CD14-positive monocyte (primary cell): ENCODE measurements around the gene MPRIP. TPM values are rescaled to one million over a fixed set of nuclear protein-coding genes. Genes with fewer than 3 reads are reported as not detected.

Source experiments
- DNase-seq, 3 donors: peaks; one replicate each; pipeline ENCODE4 v3.0.0-alpha.2; 2011 to 2022
- H2AFZ ChIP-seq: 2 replicates; pipeline ENCODE4 v1.6.0; 2012; ENCODE audit warnings: mild to moderate bottlenecking, low read depth, low read length, inconsistent platforms; ENCODE audit not compliant: insufficient read depth, poor library complexity, severe bottlenecking
- H3K27ac ChIP-seq, 2 donors: 1 replicate in 1 of 2; 2 replicates in 1 of 2; pipeline ENCODE4 v1.5.1; 2012 to 2013; ENCODE audit warnings: low read length in 2 of 2, control low read depth in 1 of 2, inconsistent platforms in 1 of 2, low read depth in 1 of 2, mild to moderate bottlenecking in 1 of 2
- H3K27me3 ChIP-seq, 2 donors: one replicate each; pipeline versions ENCODE4 v1.6.0 to v1.6.1; 2011 to 2013; ENCODE audit warnings: low read length in 2 of 2; ENCODE audit not compliant: control insufficient read depth in 2 of 2, insufficient read depth in 2 of 2
- H3K36me3 ChIP-seq, 2 donors: replicated peaks in 1 of 2; 1 replicate in 1 of 2; 2 replicates in 1 of 2; pipeline versions ENCODE4 v1.5.1 to v1.6.1; 2012 to 2013; ENCODE audit warnings: low read length in 2 of 2, control low read depth in 1 of 2, inconsistent platforms in 1 of 2, mild to moderate bottlenecking in 1 of 2; ENCODE audit not compliant: insufficient read depth in 2 of 2, control insufficient read depth in 1 of 2
- H3K4me1 ChIP-seq, 2 donors: 1 replicate in 1 of 2; 2 replicates in 1 of 2; pipeline versions ENCODE4 v1.5.1 to v1.6.1; 2012 to 2013; ENCODE audit warnings: low read length in 2 of 2, control low read depth in 1 of 2, inconsistent platforms in 1 of 2, mild to moderate bottlenecking in 1 of 2, moderate library complexity in 1 of 2; ENCODE audit not compliant: insufficient read depth in 2 of 2, control insufficient read depth in 1 of 2
- H3K4me2 ChIP-seq: replicated peaks from 2 replicates; pipeline ENCODE3; 2012; ENCODE audit warnings: low read length, moderate library complexity, mild to moderate bottlenecking; ENCODE audit not compliant: poor library complexity, severe bottlenecking; ENCODE audit errors: extremely low read depth
- H3K4me3 ChIP-seq, 3 experiments: fragments of 200-600 bp in 1 of 3; sonication (generic) in 1 of 3; replicated peaks in 1 of 3; 1 replicate in 2 of 3; 2 replicates in 1 of 3; pipeline ENCODE4 v1.5.1; 2011 to 2013; ENCODE audit warnings: low read length in 3 of 3, mild to moderate bottlenecking in 3 of 3, control low read depth in 2 of 3, low read depth in 2 of 3, inconsistent platforms in 1 of 3, moderate library complexity in 1 of 3
- H3K79me2 ChIP-seq: 2 replicates; pipeline ENCODE4 v1.6.0; 2012; ENCODE audit warnings: mild to moderate bottlenecking, control low read depth, inconsistent platforms, low read length, moderate library complexity; ENCODE audit not compliant: insufficient read depth
- H3K9ac ChIP-seq: 2 replicates; pipeline ENCODE4 v1.6.0; 2017; ENCODE audit warnings: low read length, mild to moderate bottlenecking; ENCODE audit not compliant: insufficient read depth, poor library complexity, severe bottlenecking
- H3K9me3 ChIP-seq, 2 donors: replicated peaks in 1 of 2; 1 replicate in 1 of 2; 2 replicates in 1 of 2; pipeline versions ENCODE4 v1.5.1 to v1.6.1; 2012 to 2013; ENCODE audit warnings: low read length in 2 of 2, control low read depth in 1 of 2; ENCODE audit not compliant: control insufficient read depth in 1 of 2, insufficient read depth in 1 of 2
- H4K20me1 ChIP-seq: 2 replicates; pipeline ENCODE4 v1.6.0; 2012; ENCODE audit warnings: mild to moderate bottlenecking, low read length, control low read depth, moderate library complexity; ENCODE audit not compliant: insufficient read depth
- H3K27ac Mint-ChIP-seq, 7 donors: one replicate each; pipeline ENCODE4 v1.8.0; 2020; ENCODE audit warnings: mild to moderate bottlenecking in 7 of 7, mixed read lengths in 7 of 7, moderate library complexity in 6 of 7, inconsistent platforms in 2 of 7
- H3K27me3 Mint-ChIP-seq, 3 donors: one replicate each; pipeline ENCODE4 v1.8.0; 2021 to 2022; ENCODE audit warnings: low read depth in 3 of 3, mild to moderate bottlenecking in 3 of 3, mixed read lengths in 3 of 3, moderate library complexity in 3 of 3, inconsistent platforms in 1 of 3
- H3K36me3 Mint-ChIP-seq, 2 donors: one replicate each; pipeline ENCODE4 v1.8.0; 2020; ENCODE audit warnings: mixed read lengths in 2 of 2, inconsistent platforms in 1 of 2, mild to moderate bottlenecking in 1 of 2
- H3K4me1 Mint-ChIP-seq: one replicate; pipeline ENCODE4 v1.8.0; 2020; ENCODE audit warnings: mild to moderate bottlenecking, mixed read lengths
- H3K4me3 Mint-ChIP-seq, 2 donors: one replicate each; pipeline ENCODE4 v1.8.0; 2020; ENCODE audit warnings: mild to moderate bottlenecking in 2 of 2, mixed read lengths in 2 of 2, moderate library complexity in 1 of 2
- H3K9me3 Mint-ChIP-seq, 7 donors: one replicate each; pipeline ENCODE4 v1.8.0; 2020 to 2022; ENCODE audit warnings: mixed read lengths in 7 of 7, mild to moderate bottlenecking in 6 of 7, moderate library complexity in 6 of 7, inconsistent platforms in 2 of 7
- WGBS: methylation state at CpG from one replicate; pipeline ENCODE4 v1.1.5; 2013; ENCODE audit warnings: missing lambda C conversion rate; ENCODE audit not compliant: insufficient coverage; 5-methylcytosine and 5-hydroxymethylcytosine counted together
- intact Hi-C, 2 donors: fragments of 100-400 bp; cut with micrococcal nuclease; formaldehyde crosslinking; loops; one replicate each; pipeline versions ENCODE4 v1.15.0 to v1.15.1; 2023
- polyA plus RNA-seq, 3 donors: library from polyadenylated mRNA; depleted of rRNA in 1 of 3; unstranded in 2 of 3; stranded (reverse) in 1 of 3; fragments of 300-500 nt in 2 of 3; fragments of >200 nt in 1 of 3; fragmentation: Illumina TruSeq in 2 of 3; gene quantifications; 1 replicate in 2 of 3; 2 replicates in 1 of 3; pipeline ENCODE4 v1.2.3, GENCODE V29; 2012 to 2021
- small RNA-seq: library from RNA; depleted of rRNA; stranded (forward); fragments of <200 nt; gene quantifications from one replicate; pipeline ENCODE3, GENCODE V24; 2012; ENCODE audit warnings: low read depth; ENCODE audit not compliant: insufficient read length
- TF ChIP-seq, protein P1 (sequence below): fragments of 200-600 bp; IDR thresholded peaks from one replicate; pipeline ENCODE4 v1.8.0; 2022; ENCODE audit warnings: antibody characterized with exemption, mild to moderate bottlenecking

Gene MPRIP
- polyA plus RNA-seq, 3 donors: 2.0 to 48.7 (median 2.5) TPM

DNA sequence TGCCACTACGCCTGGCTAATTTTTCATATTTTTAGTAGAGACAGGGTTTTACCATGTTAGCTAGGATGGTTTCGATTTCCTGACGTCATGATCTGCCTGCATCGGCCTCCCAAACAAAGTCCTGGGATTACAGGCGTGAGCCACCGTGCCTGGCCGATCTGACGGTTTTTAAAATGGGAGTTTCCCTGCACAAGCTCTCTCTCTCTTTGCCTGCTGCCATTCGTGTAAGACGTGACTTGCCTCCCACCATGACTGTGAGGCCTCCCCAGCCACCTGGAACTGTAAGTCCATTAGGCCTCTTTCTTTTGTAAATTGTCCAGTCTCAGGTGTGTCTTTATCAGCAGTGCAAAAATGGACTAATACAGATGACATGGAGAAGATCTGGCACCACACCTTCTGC, 199.4 kb downstream of the MPRIP start:
- H3K4me2 ChIP-seq: no peak overlapping the region
- H3K36me3 ChIP-seq: peaks cover 9 to 15% of the 10 kb centered on the region in 2 donors
- no peak overlapping the region for H3K4me3 ChIP-seq
- no peak for DNase-seq
- Mint-ChIP-seq H3K4me3 (no peak overlapping the region), H3K36me3 (peaks cover 7 to 13% of the 10 kb centered on the region in 2 donors), H3K27me3 (peaks cover 0 to 5% (median 4%) of the 10 kb centered on the region in 3 donors), H3K4me1 (peaks cover 10% of the 10 kb centered on the region), H3K9me3 (peaks cover 0 to under 1% (median 0%) of the 10 kb centered on the region in 7 donors), H3K27ac (no peak overlapping the region)
- peaks cover 4% of the 10 kb centered on the region for H3K79me2 ChIP-seq
- no peak overlapping the region for H3K27ac ChIP-seq
- no peak overlapping the region for H2AFZ ChIP-seq
- H3K9me3 ChIP-seq: no peaks in the 10 kb centered on the region
- H3K9ac ChIP-seq: no peak overlapping the region
- 93% methylated on average over 9 of the region's 10 CpGs for WGBS
- H3K27me3 ChIP-seq: no peaks in the 10 kb centered on the region
- TF ChIP-seq, protein P1, sequence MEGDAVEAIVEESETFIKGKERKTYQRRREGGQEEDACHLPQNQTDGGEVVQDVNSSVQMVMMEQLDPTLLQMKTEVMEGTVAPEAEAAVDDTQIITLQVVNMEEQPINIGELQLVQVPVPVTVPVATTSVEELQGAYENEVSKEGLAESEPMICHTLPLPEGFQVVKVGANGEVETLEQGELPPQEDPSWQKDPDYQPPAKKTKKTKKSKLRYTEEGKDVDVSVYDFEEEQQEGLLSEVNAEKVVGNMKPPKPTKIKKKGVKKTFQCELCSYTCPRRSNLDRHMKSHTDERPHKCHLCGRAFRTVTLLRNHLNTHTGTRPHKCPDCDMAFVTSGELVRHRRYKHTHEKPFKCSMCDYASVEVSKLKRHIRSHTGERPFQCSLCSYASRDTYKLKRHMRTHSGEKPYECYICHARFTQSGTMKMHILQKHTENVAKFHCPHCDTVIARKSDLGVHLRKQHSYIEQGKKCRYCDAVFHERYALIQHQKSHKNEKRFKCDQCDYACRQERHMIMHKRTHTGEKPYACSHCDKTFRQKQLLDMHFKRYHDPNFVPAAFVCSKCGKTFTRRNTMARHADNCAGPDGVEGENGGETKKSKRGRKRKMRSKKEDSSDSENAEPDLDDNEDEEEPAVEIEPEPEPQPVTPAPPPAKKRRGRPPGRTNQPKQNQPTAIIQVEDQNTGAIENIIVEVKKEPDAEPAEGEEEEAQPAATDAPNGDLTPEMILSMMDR: no peak
- peaks cover 6 to 9% of the 10 kb centered on the region in 2 donors for H3K4me1 ChIP-seq
- intact Hi-C loops: no loop called here
- H4K20me1 ChIP-seq: no peaks in the 10 kb centered on the region

DNA sequence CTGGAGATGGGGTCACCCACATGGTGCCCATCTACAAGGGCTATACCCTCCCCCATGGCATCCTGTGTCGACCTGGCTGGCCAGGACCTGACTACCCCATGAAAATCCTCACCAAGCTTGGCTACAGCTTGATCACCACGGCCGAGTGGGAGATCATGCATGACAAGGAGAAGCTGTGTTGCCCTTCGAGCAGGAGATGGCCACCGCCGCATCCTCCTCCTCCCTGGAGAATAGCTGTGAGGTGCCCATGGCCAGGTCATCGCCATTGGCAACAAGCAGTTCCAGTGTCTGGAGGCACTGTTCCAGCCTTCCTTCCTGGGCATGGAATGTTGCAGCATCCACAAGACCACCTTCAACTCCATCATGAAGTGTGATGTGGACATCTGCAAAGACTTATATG, 200.0 kb downstream of the MPRIP start:
- Histone ChIP-seq H3K9me3 (no peaks in the 10 kb centered on the region), H3K4me3 (no peak overlapping the region), H3K4me2 (no peak overlapping the region), H3K9ac (no peak overlapping the region), H3K27ac (no peak overlapping the region), H4K20me1 (no peaks in the 10 kb centered on the region), H3K36me3 (peaks cover 15 to 21% of the 10 kb centered on the region in 2 donors), H3K79me2 (no peaks in the 10 kb centered on the region), H3K27me3 (no peaks in the 10 kb centered on the region), H3K4me1 (peaks cover 6 to 9% of the 10 kb centered on the region in 2 donors), H2AFZ (no peak overlapping the region)
- H3K27ac Mint-ChIP-seq: no peak overlapping the region
- intact Hi-C loops: no loop called here
- no peaks in the 10 kb centered on the region for H3K9me3 Mint-ChIP-seq
- peaks cover 0 to 5% (median 4%) of the 10 kb centered on the region in 3 donors for H3K27me3 Mint-ChIP-seq
- H3K4me1 Mint-ChIP-seq: peaks cover 10% of the 10 kb centered on the region
- H3K36me3 Mint-ChIP-seq: peaks cover 13 to 19% of the 10 kb centered on the region in 2 donors
- TF ChIP-seq, protein P1: no peak
- DNase-seq: no peak
- no peak overlapping the region for H3K4me3 Mint-ChIP-seq
- WGBS: 97% methylated on average over 6 of the region's 7 CpGs

Small RNAs within 50 kb of the gene (small RNA-seq; reads per million reads assigned to genes)
- not detected for gene RNU6-767P

Other genes with a start within 250 kb of the MPRIP start
- gene TNFRSF13B, start 70.3 kb upstream of the MPRIP start, polyA plus RNA-seq: under 1 TPM in 2 of 3 donors, not detected in 1; 0.21 to 0.47 TPM
- under 1 TPM; 0.16 to 0.76 (median 0.50) TPM for gene PLD6, start 163.9 kb downstream of the MPRIP start, polyA plus RNA-seq
- 10 to 100 TPM in 1 of 3 donors, 1 to 10 TPM in 2; 5.8 to 46.9 (median 8.0) TPM for gene FLCN, start 194.7 kb downstream of the MPRIP start, polyA plus RNA-seq
- gene COPS3, start 238.8 kb downstream of the MPRIP start, polyA plus RNA-seq: 100 to 1,000 TPM in 2 of 3 donors, 10 to 100 TPM in 1; 47.6 to 122 (median 117) TPM